Gastrocnemius medialis (tissue), 4 donors: ENCODE data around the gene TNS4. TPM values are rescaled to one million over a fixed set of nuclear protein-coding genes. Genes with fewer than 3 reads are reported as not detected.

Experiments used
- ATAC-seq, 2 donors: fragments of 150-250 bp; one replicate each; pipeline ENCODE4 v1.9.1; 2016
- DNase-seq, 2 donors: peaks; one replicate each; pipeline ENCODE4 v3.0.0-alpha.2; 2019
- H3K27ac ChIP-seq, 4 donors: fragments of 200-600 bp; sonication (generic); 1 replicate in 1 of 4; 2 replicates in 3 of 4; pipeline ENCODE4 v1.5.1; 2016 to 2018; ENCODE audit warnings: mild to moderate bottlenecking in 2 of 4, moderate library complexity in 1 of 4
- H3K27me3 ChIP-seq, 3 donors: fragments of 200-600 bp; sonication (generic) in 2 of 3; 1 replicate in 1 of 3; 2 replicates in 2 of 3; pipeline versions ENCODE4 v1.5.1 to v1.6.0; 2016 to 2019; ENCODE audit warnings: mild to moderate bottlenecking in 1 of 3, moderate library complexity in 1 of 3
- H3K36me3 ChIP-seq, 2 donors: fragments of 200-600 bp; sonication (generic) in 1 of 2; one replicate each; pipeline ENCODE4 v1.5.1; 2017 to 2018
- H3K4me1 ChIP-seq, 2 donors: fragments of 200-600 bp; sonication (generic) in 1 of 2; one replicate each; pipeline ENCODE4 v1.5.1; 2016 to 2017; ENCODE audit warnings: mild to moderate bottlenecking in 2 of 2
- H3K4me3 ChIP-seq, 4 donors: fragments of 200-600 bp; sonication (generic) in 3 of 4; 1 replicate in 1 of 4; 2 replicates in 3 of 4; pipeline ENCODE4 v1.5.1; 2016 to 2019; ENCODE audit warnings: mild to moderate bottlenecking in 2 of 4
- H3K9me3 ChIP-seq, 3 donors: fragments of 200-600 bp; sonication (generic) in 2 of 3; 1 replicate in 1 of 3; 2 replicates in 2 of 3; pipeline ENCODE4 v1.5.1; 2016 to 2019
- CTCF ChIP-seq, 5 experiments: fragments of 450-650 bp in 3 of 5; fragments of 200-600 bp in 2 of 5; sonication (generic) in 2 of 5; IDR thresholded peaks in 4 of 5; conservative IDR thresholded peaks in 1 of 5; 1 replicate in 4 of 5; 2 replicates in 1 of 5; pipeline ENCODE4 v1.5.1; 2016 to 2019; ENCODE audit warnings: antibody characterized with exemption in 5 of 5, mild to moderate bottlenecking in 3 of 5, moderate library complexity in 3 of 5
- POLR2A ChIP-seq, 2 donors: fragments of 450-650 bp; IDR thresholded peaks; one replicate each; pipeline ENCODE4 v1.6.1; 2017; ENCODE audit warnings: antibody characterized with exemption in 2 of 2, mild to moderate bottlenecking in 2 of 2, moderate library complexity in 2 of 2
- in situ Hi-C, 4 donors: fragments of 200-750 bp; cut with MboI; loops; one replicate each; pipeline versions ENCODE4 v1.15.0 to v1.8.0; 2017; ENCODE audit warnings: low sequenced_read_pairs in 4 of 4
- intact Hi-C: fragments of 100-400 bp; cut with DNase I; formaldehyde crosslinking; loops from one replicate; pipeline ENCODE4 v1.15.1; 2023; ENCODE audit warnings: low total_unique reads
- total RNA-seq, 4 donors: library from RNA; depleted of rRNA; stranded (reverse); fragments of >200 nt; gene quantifications; one replicate each; pipeline versions ENCODE4 v1.1.0 to v1.2.3, GENCODE V29; 2016

TNS4 gene
- total RNA-seq, 4 donors from 2014 or later, result 0.18 TPM; not detected in 3

- TF ChIP-seq CTCF (IDR thresholded peaks at IDR 0.05 in 4 of 5, conservative IDR thresholded peaks at IDR 0.05 in 1 of 5), result no peak
- TF ChIP-seq POLR2A (IDR thresholded peaks at IDR 0.05), result no peak
- DNase-seq, result peak in 1 of 2 donors; percentile 4
These were observed 17.8 kb upstream of the TNS4 start for GRCh38 chr17:40519089-40519775.

GRCh38 chr17:40518401-40519088 is 17.1 kb upstream of the TNS4 start:
- Histone ChIP-seq H3K4me3 (no peak overlapping the region), H3K36me3 (no peaks in the 10 kb centered on the region), H3K9me3 (no peaks in the 10 kb centered on the region), H3K27ac (no peak overlapping the region), H3K27me3 (no peaks in the 10 kb centered on the region), H3K4me1 (no peaks in the 10 kb centered on the region)
- in situ Hi-C loops, result no loop called here
- peak in 1 of 2 donors; percentile 12 for DNase-seq
- intact Hi-C loops, result no loop called here
- no peak for TF ChIP-seq CTCF (IDR thresholded peaks at IDR 0.05 in 4 of 5, conservative IDR thresholded peaks at IDR 0.05 in 1 of 5)
- no peak for TF ChIP-seq POLR2A (IDR thresholded peaks at IDR 0.05)
- no peak for ATAC-seq

More at GRCh38 chr17:40519089-40519775, 17.8 kb upstream of the TNS4 start:
- no peak for ATAC-seq
- Histone ChIP-seq H3K27ac (no peak overlapping the region), H3K9me3 (no peaks in the 10 kb centered on the region), H3K27me3 (no peaks in the 10 kb centered on the region), H3K4me3 (no peak overlapping the region), H3K36me3 (no peaks in the 10 kb centered on the region), H3K4me1 (no peaks in the 10 kb centered on the region)
- intact Hi-C loops (no loop called here), in situ Hi-C loops (no loop called here)

- H3K27me3 ChIP-seq, result no peaks in the 10 kb centered on the region
- H3K36me3 ChIP-seq, result no peaks in the 10 kb centered on the region
- no peak overlapping the region for H3K27ac ChIP-seq
- H3K4me3 ChIP-seq, result no peak overlapping the region
- in situ Hi-C loops, result no loop called here
- no peak for TF ChIP-seq POLR2A (IDR thresholded peaks at IDR 0.05)
- no peak for TF ChIP-seq CTCF (IDR thresholded peaks at IDR 0.05 in 4 of 5, conservative IDR thresholded peaks at IDR 0.05 in 1 of 5)
- DNase-seq (no peak), ATAC-seq (no peak)
- no peaks in the 10 kb centered on the region for H3K4me1 ChIP-seq
- intact Hi-C loops, result no loop called here
- no peaks in the 10 kb centered on the region for H3K9me3 ChIP-seq
These were observed 16.6 kb upstream of the TNS4 start for GRCh38 chr17:40517981-40518380.

GRCh38 chr17:40517286-40517662 is 15.9 kb upstream of the TNS4 start:
- no peak for TF ChIP-seq POLR2A (IDR thresholded peaks at IDR 0.05)
- no peak for TF ChIP-seq CTCF (IDR thresholded peaks at IDR 0.05 in 4 of 5, conservative IDR thresholded peaks at IDR 0.05 in 1 of 5)
- Histone ChIP-seq H3K9me3 (no peaks in the 10 kb centered on the region), H3K27me3 (no peaks in the 10 kb centered on the region), H3K4me1 (peaks cover 1% of the 10 kb centered on the region in 2 donors), H3K27ac (no peak overlapping the region), H3K36me3 (no peaks in the 10 kb centered on the region), H3K4me3 (no peak overlapping the region)
- intact Hi-C loops (no loop called here), in situ Hi-C loops (no loop called here)
- DNase-seq (no peak), ATAC-seq (no peak)
